ENCODE data around the gene LRFN2.

GRCh38 chr6:40406175-40406574, 181.0 kb downstream of the LRFN2 start:
- TF ChIP-seq EZH2phosphoT487 (IDR thresholded peaks at IDR 0.05; ENCODE audit: borderline replicate concordance, low read depth) (no peak), CTCF (IDR thresholded peaks at IDR 0.05) (no peak), NRF1 (IDR thresholded peaks at IDR 0.05; ENCODE audit: low read depth, low read length) (no peak), JUND (IDR thresholded peaks at IDR 0.05) (no peak), PBX3 (IDR thresholded peaks at IDR 0.05) (no peak), GATA2 (CRISPR knock-in tag; IDR thresholded peaks at IDR 0.05) (no peak), POLR2AphosphoS5 (IDR thresholded peaks at IDR 0.05; ENCODE audit: low read depth, low read length) (no peak), REST (IDR thresholded peaks at IDR 0.05; ENCODE audit: low read depth, low read length) (no peak)
